Small intestine (tissue), 7 donors: ENCODE results near the gene RHBDD1. TPM values are rescaled to one million over a fixed set of nuclear protein-coding genes. Genes with fewer than 3 reads are reported as not detected.

ENCODE experiments used
- DNase-seq, 2 donors: peaks; one replicate each; pipeline versions ENCODE4 v3.0.0 to v3.0.0-alpha.2; 2013
- FAIRE-seq: peaks from 2 replicates; lab custom pipeline; 2012; peaks lifted over from hg19 to GRCh38; lab: Jason Lieb, UNC
- H3K27ac ChIP-seq, 3 donors: one replicate each; pipeline ENCODE4 v1.5.1; 2013; ENCODE audit warnings: low read length in 2 of 3, mild to moderate bottlenecking in 2 of 3, control low read depth in 1 of 3, inconsistent platforms in 1 of 3, low read depth in 1 of 3, moderate library complexity in 1 of 3
- H3K27me3 ChIP-seq, 3 donors: one replicate each; pipeline ENCODE4 v1.6.1; 2013; ENCODE audit warnings: low read length in 3 of 3, inconsistent platforms in 1 of 3; ENCODE audit not compliant: control insufficient read depth in 3 of 3, insufficient read depth in 3 of 3
- H3K36me3 ChIP-seq, 3 donors: one replicate each; pipeline ENCODE4 v1.6.1; 2013; ENCODE audit warnings: low read length in 3 of 3, inconsistent platforms in 1 of 3, low read depth in 1 of 3, mild to moderate bottlenecking in 1 of 3, moderate library complexity in 1 of 3; ENCODE audit not compliant: control insufficient read depth in 3 of 3, insufficient read depth in 2 of 3
- H3K4me1 ChIP-seq, 3 donors: one replicate each; pipeline ENCODE4 v1.6.1; 2013; ENCODE audit warnings: low read length in 2 of 3, inconsistent platforms in 1 of 3, low read depth in 1 of 3, mild to moderate bottlenecking in 1 of 3, moderate library complexity in 1 of 3; ENCODE audit not compliant: control insufficient read depth in 3 of 3, insufficient read depth in 2 of 3
- H3K4me3 ChIP-seq, 3 donors: one replicate each; pipeline ENCODE4 v1.5.1; 2013; ENCODE audit warnings: low read length in 3 of 3, control low read depth in 1 of 3, inconsistent platforms in 1 of 3, low read depth in 1 of 3, mild to moderate bottlenecking in 1 of 3, moderate library complexity in 1 of 3
- H3K9me3 ChIP-seq, 2 donors: one replicate each; pipeline ENCODE4 v1.6.1; 2013; ENCODE audit warnings: low read depth in 1 of 2, low read length in 1 of 2; ENCODE audit not compliant: control insufficient read depth in 2 of 2, insufficient read depth in 1 of 2
- WGBS, 3 donors: extraction: QIAGEN DNeasy Blood & Tissue Kit; methylation state at CpG; one replicate each; pipeline ENCODE4 v1.1.7; 2013; 5-methylcytosine and 5-hydroxymethylcytosine counted together
- polyA plus RNA-seq, 4 donors: library from polyadenylated mRNA; stranded (reverse) in 3 of 4; unstranded in 1 of 4; fragments of 200-250 nt in 3 of 4; fragments of 120-200 nt in 1 of 4; gene quantifications; one replicate each; pipeline versions ENCODE4 v1.2.1 to v1.2.3, GENCODE V29; 2013
- donor health status: healthy with polysubstance abuse.
- donor health status: control.
- donor health status: control.
- donor health status: Bipolar disorder and iron deficiency.
- donor health status: healthy.

RHBDD1 gene
- polyA plus RNA-seq, 4 donors: 3.1 to 23.4 (median 8.7) TPM

- FAIRE-seq: no peak
- no peaks in the 10 kb centered on the region for H3K9me3 ChIP-seq
- no peak for DNase-seq
- no peaks in the 10 kb centered on the region for H3K27me3 ChIP-seq
- no peaks in the 10 kb centered on the region for H3K4me1 ChIP-seq
- no peaks in the 10 kb centered on the region for H3K36me3 ChIP-seq
- H3K4me3 ChIP-seq: no peak overlapping the region
- no peak overlapping the region for H3K27ac ChIP-seq
- 52 to 75% (median 66%) methylated on average over 7 of the region's 7 CpGs for WGBS, 3 donors
These were observed 200.0 kb downstream of the RHBDD1 start for GRCh38 chr2:227035711-227036367.

- FAIRE-seq (no peak), DNase-seq (no peak)
- H3K36me3 ChIP-seq: no peaks in the 10 kb centered on the region
- H3K9me3 ChIP-seq: no peaks in the 10 kb centered on the region
- 74 to 82% (median 81%) methylated on average over 3 of the region's 3 CpGs for WGBS, 3 donors
- H3K27me3 ChIP-seq: no peaks in the 10 kb centered on the region
- no peak overlapping the region for H3K27ac ChIP-seq
- no peak overlapping the region for H3K4me3 ChIP-seq
- no peaks in the 10 kb centered on the region for H3K4me1 ChIP-seq
These were observed 200.7 kb downstream of the RHBDD1 start for GRCh38 chr2:227036527-227036926.

- FAIRE-seq: no peak
- no peaks in the 10 kb centered on the region for H3K4me1 ChIP-seq
- H3K9me3 ChIP-seq: no peaks in the 10 kb centered on the region
- WGBS, 3 donors: 29 to 40% (median 36%) methylated on average over 1 of the region's 1 CpG
- peak; percentile 32 to 35 for DNase-seq
- H3K27ac ChIP-seq: no peak overlapping the region
- H3K36me3 ChIP-seq: no peaks in the 10 kb centered on the region
- no peak overlapping the region for H3K4me3 ChIP-seq
- no peaks in the 10 kb centered on the region for H3K27me3 ChIP-seq
These were observed 202.8 kb downstream of the RHBDD1 start for GRCh38 chr2:227038550-227039189.

- 65 to 83% (median 75%) methylated on average over 3 of the region's 3 CpGs for WGBS, 3 donors
- FAIRE-seq (no peak), DNase-seq (no peak)
These were observed 208.1 kb downstream of the RHBDD1 start for GRCh38 chr2:227043981-227044380.

More at GRCh38 chr2:227043981-227044380, 208.1 kb downstream of the RHBDD1 start:
- Histone ChIP-seq H3K4me3 (no peak overlapping the region), H3K9me3 (no peaks in the 10 kb centered on the region), H3K27ac (no peak overlapping the region), H3K36me3 (no peaks in the 10 kb centered on the region), H3K4me1 (no peaks in the 10 kb centered on the region), H3K27me3 (no peaks in the 10 kb centered on the region)

Other genes starting within 250 kb of the RHBDD1 start
- gene IRS1, start 36.2 kb upstream of the RHBDD1 start, polyA plus RNA-seq: 10 to 100 TPM in 1 of 4 donors, 1 to 10 TPM in 3; 1.6 to 23.1 (median 5.2) TPM